ENCODE data around the gene CD44.
A peak's percentile ranks its signal among the peaks of the same experiment; 100 is the strongest.

CD44 gene

DNA sequence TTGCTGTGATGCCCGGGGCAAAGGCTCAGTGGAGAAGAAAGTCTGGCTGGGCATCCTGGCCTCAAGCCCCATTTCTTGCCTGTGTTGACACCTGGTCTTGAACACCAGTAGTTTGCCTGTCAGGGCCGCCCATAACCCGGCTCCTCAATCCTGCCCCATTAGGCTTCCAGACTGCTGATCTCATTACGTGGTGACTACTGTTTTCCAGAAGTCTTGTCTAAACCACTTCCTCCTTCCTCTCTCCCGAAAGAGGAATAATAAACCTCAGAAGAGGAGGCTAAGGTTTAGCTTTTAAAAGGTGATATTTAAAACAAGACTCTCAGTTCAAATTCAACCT lies 97.7 kb downstream of the CD44 start:
- Histone ChIP-seq H3K27ac (ENCODE audit: low read depth, low read length, poor library complexity, severe bottlenecking) (no peak overlapping the region), H3F3A (ENCODE audit: insufficient read depth, low read length) (no peaks in the 10 kb centered on the region), H3K4me3 (ENCODE audit: low read depth, low read length, poor library complexity, severe bottlenecking) (no peak overlapping the region), H3K27me3 (ENCODE audit: insufficient read depth, low read length) (no peaks in the 10 kb centered on the region), H3K79me2 (ENCODE audit: insufficient read depth, low read length) (no peaks in the 10 kb centered on the region), H3K36me3 (ENCODE audit: insufficient read depth, low read length) (no peaks in the 10 kb centered on the region), H3K9me2 (ENCODE audit: low read depth, low read length) (no peaks in the 10 kb centered on the region), H3K4me2 (ENCODE audit: low read length) (no peak overlapping the region), H3K4me1 (ENCODE audit: insufficient read depth, low read length, severe bottlenecking) (no peaks in the 10 kb centered on the region), H2AFZ (ENCODE audit: low read length) (no peak overlapping the region), H4K20me1 (ENCODE audit: insufficient read depth, low read length) (no peaks in the 10 kb centered on the region), H3K9me3 (ENCODE audit: low read length) (no peaks in the 10 kb centered on the region), H3K9ac (ENCODE audit: low read length) (no peak overlapping the region)
- TF ChIP-seq EZH2 (IDR thresholded peaks at IDR 0.05; ENCODE audit: borderline replicate concordance, low read length) = no peak
- TF ChIP-seq, protein P1, sequence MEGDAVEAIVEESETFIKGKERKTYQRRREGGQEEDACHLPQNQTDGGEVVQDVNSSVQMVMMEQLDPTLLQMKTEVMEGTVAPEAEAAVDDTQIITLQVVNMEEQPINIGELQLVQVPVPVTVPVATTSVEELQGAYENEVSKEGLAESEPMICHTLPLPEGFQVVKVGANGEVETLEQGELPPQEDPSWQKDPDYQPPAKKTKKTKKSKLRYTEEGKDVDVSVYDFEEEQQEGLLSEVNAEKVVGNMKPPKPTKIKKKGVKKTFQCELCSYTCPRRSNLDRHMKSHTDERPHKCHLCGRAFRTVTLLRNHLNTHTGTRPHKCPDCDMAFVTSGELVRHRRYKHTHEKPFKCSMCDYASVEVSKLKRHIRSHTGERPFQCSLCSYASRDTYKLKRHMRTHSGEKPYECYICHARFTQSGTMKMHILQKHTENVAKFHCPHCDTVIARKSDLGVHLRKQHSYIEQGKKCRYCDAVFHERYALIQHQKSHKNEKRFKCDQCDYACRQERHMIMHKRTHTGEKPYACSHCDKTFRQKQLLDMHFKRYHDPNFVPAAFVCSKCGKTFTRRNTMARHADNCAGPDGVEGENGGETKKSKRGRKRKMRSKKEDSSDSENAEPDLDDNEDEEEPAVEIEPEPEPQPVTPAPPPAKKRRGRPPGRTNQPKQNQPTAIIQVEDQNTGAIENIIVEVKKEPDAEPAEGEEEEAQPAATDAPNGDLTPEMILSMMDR (IDR thresholded peaks at IDR 0.05; ENCODE audit: low read length) = no peak

- TF ChIP-seq EZH2 (IDR thresholded peaks at IDR 0.05; ENCODE audit: borderline replicate concordance, low read length) = no peak
- TF ChIP-seq, protein P1 (IDR thresholded peaks at IDR 0.05; ENCODE audit: low read length) = no peak
- H3K9me3 ChIP-seq (ENCODE audit: low read length) = no peaks in the 10 kb centered on the region
- no peak overlapping the region for H3K4me2 ChIP-seq (ENCODE audit: low read length)
- no peaks in the 10 kb centered on the region for H3K9me2 ChIP-seq (ENCODE audit: low read depth, low read length)
- no peak overlapping the region for H3K4me3 ChIP-seq (ENCODE audit: low read depth, low read length, poor library complexity, severe bottlenecking)
- H2AFZ ChIP-seq (ENCODE audit: low read length) = no peak overlapping the region
- no peaks in the 10 kb centered on the region for H3K36me3 ChIP-seq (ENCODE audit: insufficient read depth, low read length)
- H3K27ac ChIP-seq (ENCODE audit: low read depth, low read length, poor library complexity, severe bottlenecking) = no peak overlapping the region
- no peaks in the 10 kb centered on the region for H3K27me3 ChIP-seq (ENCODE audit: insufficient read depth, low read length)
- H3K79me2 ChIP-seq (ENCODE audit: insufficient read depth, low read length) = no peaks in the 10 kb centered on the region
- no peaks in the 10 kb centered on the region for H3K4me1 ChIP-seq (ENCODE audit: insufficient read depth, low read length, severe bottlenecking)
- no peaks in the 10 kb centered on the region for H4K20me1 ChIP-seq (ENCODE audit: insufficient read depth, low read length)
- H3F3A ChIP-seq (ENCODE audit: insufficient read depth, low read length) = no peaks in the 10 kb centered on the region
- H3K9ac ChIP-seq (ENCODE audit: low read length) = no peak overlapping the region
Measured at GRCh38 chr11:35237351-35237750, 98.4 kb downstream of the CD44 start.

DNA sequence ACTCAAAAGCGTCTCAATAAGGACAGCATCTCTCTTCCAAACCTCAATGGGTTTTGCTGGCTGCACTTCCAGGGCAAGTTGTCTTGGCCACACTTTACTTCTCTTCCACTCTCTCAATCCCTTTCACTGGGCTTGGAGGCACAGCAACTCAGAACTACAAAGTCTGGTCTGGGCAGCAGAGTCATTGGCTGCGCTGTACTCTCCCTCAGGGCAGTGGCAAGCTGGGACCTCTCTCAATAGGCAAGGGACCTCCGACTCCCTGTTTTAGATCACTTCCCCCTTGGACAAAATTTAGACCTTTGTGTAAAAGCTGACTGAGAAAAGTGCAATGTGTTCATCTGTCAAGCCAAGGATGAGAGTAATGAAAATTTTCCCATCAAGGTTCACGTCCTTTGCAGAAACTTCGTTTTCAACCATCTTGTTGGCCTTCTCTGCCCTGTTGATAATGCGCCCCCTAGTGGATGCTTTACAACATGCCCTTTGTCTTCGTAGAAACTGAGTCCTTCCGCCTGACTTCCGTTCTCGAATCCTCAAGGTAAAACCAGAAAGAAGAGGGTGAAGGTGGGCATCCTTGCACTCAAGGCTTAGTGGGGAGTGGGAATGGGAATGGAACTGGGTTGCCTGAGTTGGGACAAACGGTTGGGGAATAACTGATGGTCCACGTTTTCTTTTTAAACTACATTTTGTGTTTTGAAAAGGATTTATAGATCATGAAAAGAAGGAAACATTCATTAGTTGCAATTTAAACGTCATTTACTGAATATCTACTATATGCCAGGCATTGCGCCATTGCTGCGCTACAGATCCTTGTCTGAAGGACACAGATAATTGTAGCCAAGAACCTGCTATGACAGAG lies 99.1 kb downstream of the CD44 start:
- no peaks in the 10 kb centered on the region for H3K9me2 ChIP-seq (ENCODE audit: low read depth, low read length)
- no peaks in the 10 kb centered on the region for H3K9me3 ChIP-seq (ENCODE audit: low read length)
- H3K4me2 ChIP-seq (ENCODE audit: low read length) = no peak overlapping the region
- no peak overlapping the region for H3K9ac ChIP-seq (ENCODE audit: low read length)
- no peaks in the 10 kb centered on the region for H3K4me1 ChIP-seq (ENCODE audit: insufficient read depth, low read length, severe bottlenecking)
- no peaks in the 10 kb centered on the region for H3K27me3 ChIP-seq (ENCODE audit: insufficient read depth, low read length)
- H3K4me3 ChIP-seq (ENCODE audit: low read depth, low read length, poor library complexity, severe bottlenecking) = no peak overlapping the region
- H2AFZ ChIP-seq (ENCODE audit: low read length) = no peak overlapping the region
- no peak overlapping the region for H3K27ac ChIP-seq (ENCODE audit: low read depth, low read length, poor library complexity, severe bottlenecking)
- no peaks in the 10 kb centered on the region for H3F3A ChIP-seq (ENCODE audit: insufficient read depth, low read length)
- no peaks in the 10 kb centered on the region for H3K79me2 ChIP-seq (ENCODE audit: insufficient read depth, low read length)
- no peaks in the 10 kb centered on the region for H4K20me1 ChIP-seq (ENCODE audit: insufficient read depth, low read length)
- H3K36me3 ChIP-seq (ENCODE audit: insufficient read depth, low read length) = no peaks in the 10 kb centered on the region
- TF ChIP-seq, protein P1 (IDR thresholded peaks at IDR 0.05; ENCODE audit: low read length) = peak; percentile 81
- TF ChIP-seq EZH2 (IDR thresholded peaks at IDR 0.05; ENCODE audit: borderline replicate concordance, low read length) = no peak
